ENCODE results near the gene MISP3.

MISP3 gene

GRCh38 chr19:14122924-14123323, 50.3 kb downstream of the MISP3 start:
- no peak for DNase-seq (ENCODE audit: low spot score)
